Neural cell (in vitro differentiated cells): Measurements from ENCODE around the gene KRTAP4-3. TPM values are rescaled to one million over a fixed set of nuclear protein-coding genes. Genes with fewer than 3 reads are reported as not detected.

ENCODE experiments used
- H2AFZ ChIP-seq: fragments of 200-600, 300-800 bp; sonication (generic), shearing (Covaris generic); 2 replicates; pipeline ENCODE4 v1.6.0; 2014; ENCODE audit warnings: low read depth, mild to moderate bottlenecking, antibody characterized with exemption, low read length, moderate library complexity
- H3F3A ChIP-seq: fragments of 200-600 bp; shearing (Covaris generic); 2 replicates; pipeline ENCODE4 v1.6.1; 2016; ENCODE audit warnings: mild to moderate bottlenecking, moderate library complexity, mixed read lengths, antibody characterized with exemption, low read length; ENCODE audit not compliant: insufficient read depth, poor library complexity, severe bottlenecking
- H3K27ac ChIP-seq: fragments of 200-600, 300-800 bp; sonication (generic), shearing (Covaris generic); 2 replicates; pipeline ENCODE4 v1.5.1; 2014; ENCODE audit warnings: mild to moderate bottlenecking, low read length, moderate library complexity
- H3K27me3 ChIP-seq: fragments of 300-800, 200-600 bp; sonication (generic), shearing (Covaris generic); 2 replicates; pipeline ENCODE4 v1.6.0; 2014; ENCODE audit warnings: mild to moderate bottlenecking, low read depth, low read length, moderate library complexity; ENCODE audit not compliant: insufficient read depth
- H3K36me3 ChIP-seq: fragments of 300-800, 200-600 bp; sonication (generic), shearing (Covaris generic); 2 replicates; pipeline ENCODE4 v1.5.1; 2014; ENCODE audit warnings: mild to moderate bottlenecking, antibody characterized with exemption, low read length, moderate library complexity; ENCODE audit not compliant: insufficient read depth
- H3K4me2 ChIP-seq: fragments of 300-800, 200-600 bp; sonication (generic), shearing (Covaris generic); 2 replicates; pipeline ENCODE4 v1.6.0; 2014; ENCODE audit warnings: mild to moderate bottlenecking, low read length
- H3K4me3 ChIP-seq: fragments of 300-800, 200-600 bp; sonication (generic), shearing (Covaris generic); 2 replicates; pipeline ENCODE4 v1.5.1; 2014; ENCODE audit warnings: mild to moderate bottlenecking, low read length, moderate library complexity
- H3K79me2 ChIP-seq: fragments of 200-600 bp; shearing (Covaris generic); replicated peaks from 2 replicates; pipeline ENCODE4 v1.6.0; 2014; ENCODE audit warnings: mild to moderate bottlenecking, low read length, moderate library complexity; ENCODE audit not compliant: insufficient read depth
- H3K9ac ChIP-seq: fragments of 300-800, 200-600 bp; sonication (generic), shearing (Covaris generic); 2 replicates; pipeline ENCODE4 v1.6.1; 2016; ENCODE audit warnings: mild to moderate bottlenecking, low read length, mixed read lengths
- H3K9me2 ChIP-seq: fragments of 200-600 bp; shearing (Covaris generic); 2 replicates; pipeline ENCODE4 v1.6.1; 2016; ENCODE audit warnings: mild to moderate bottlenecking, low read length, mixed read lengths; ENCODE audit not compliant: insufficient read depth
- H3K9me3 ChIP-seq: fragments of 200-600, 300-800 bp; sonication (generic), shearing (Covaris generic); 2 replicates; pipeline ENCODE4 v1.6.1; 2016; ENCODE audit warnings: mild to moderate bottlenecking, mixed run types, low read length, moderate library complexity, mixed read lengths
- H4K20me1 ChIP-seq: fragments of 200-600 bp; shearing (Covaris generic); 2 replicates; pipeline ENCODE4 v1.6.1; 2016; ENCODE audit warnings: mild to moderate bottlenecking, mixed run types; ENCODE audit not compliant: insufficient read depth
- EP300 ChIP-seq: fragments of 450-650 bp; conservative IDR thresholded peaks from 2 replicates; pipeline ENCODE4 v1.6.1; 2014; ENCODE audit warnings: antibody characterized with exemption, mild to moderate bottlenecking, moderate library complexity; ENCODE audit not compliant: poor library complexity, severe bottlenecking
- EZH2 ChIP-seq: fragments of 200-600, 300-800 bp; shearing (Covaris generic), sonication (generic); IDR thresholded peaks from 2 replicates; pipeline ENCODE4 v1.6.1; 2014; ENCODE audit warnings: antibody characterized with exemption, low read length, borderline replicate concordance, mild to moderate bottlenecking; ENCODE audit not compliant: insufficient read depth, poor library complexity, severe bottlenecking
- MXI1 ChIP-seq: fragments of 450-650 bp; conservative IDR thresholded peaks from 2 replicates; pipeline ENCODE4 v1.6.1; 2014; ENCODE audit warnings: antibody characterized with exemption, mild to moderate bottlenecking; ENCODE audit not compliant: poor library complexity, severe bottlenecking
- POLR2AphosphoS5 ChIP-seq: IDR thresholded peaks from 2 replicates; pipeline ENCODE4 v1.6.1; 2012
- RAD21 ChIP-seq: fragments of 450-650 bp; conservative IDR thresholded peaks from 2 replicates; pipeline ENCODE4 v1.6.1; 2014; ENCODE audit warnings: antibody characterized with exemption, mild to moderate bottlenecking, moderate library complexity
- SMC3 ChIP-seq: fragments of 450-650 bp; conservative IDR thresholded peaks from 2 replicates; pipeline ENCODE4 v1.6.1; 2014; ENCODE audit warnings: antibody characterized with exemption, mild to moderate bottlenecking, moderate library complexity; ENCODE audit not compliant: poor library complexity
- TAF1 ChIP-seq: IDR thresholded peaks from 2 replicates; pipeline ENCODE4 v1.6.1; 2012; ENCODE audit warnings: low read depth
- polyA plus RNA-seq: library from polyadenylated mRNA; depleted of rRNA; stranded (reverse); fragments of >200 nt; gene quantifications from 2 replicates; pipeline ENCODE4 v1.2.3, GENCODE V29; 2014
- TF ChIP-seq, protein P1 (sequence below): IDR thresholded peaks from 2 replicates; pipeline ENCODE4 v1.6.1; 2012; ENCODE audit warnings: borderline replicate concordance
- TF ChIP-seq, protein P2 (sequence below): fragments of 450-650 bp; IDR thresholded peaks from 2 replicates; pipeline ENCODE4 v1.5.1; 2014; ENCODE audit warnings: antibody characterized with exemption, mild to moderate bottlenecking, moderate library complexity; ENCODE audit not compliant: poor library complexity, severe bottlenecking

KRTAP4-3 gene
- polyA plus RNA-seq, 1 donor from 2014 or later: not detected

DNA sequence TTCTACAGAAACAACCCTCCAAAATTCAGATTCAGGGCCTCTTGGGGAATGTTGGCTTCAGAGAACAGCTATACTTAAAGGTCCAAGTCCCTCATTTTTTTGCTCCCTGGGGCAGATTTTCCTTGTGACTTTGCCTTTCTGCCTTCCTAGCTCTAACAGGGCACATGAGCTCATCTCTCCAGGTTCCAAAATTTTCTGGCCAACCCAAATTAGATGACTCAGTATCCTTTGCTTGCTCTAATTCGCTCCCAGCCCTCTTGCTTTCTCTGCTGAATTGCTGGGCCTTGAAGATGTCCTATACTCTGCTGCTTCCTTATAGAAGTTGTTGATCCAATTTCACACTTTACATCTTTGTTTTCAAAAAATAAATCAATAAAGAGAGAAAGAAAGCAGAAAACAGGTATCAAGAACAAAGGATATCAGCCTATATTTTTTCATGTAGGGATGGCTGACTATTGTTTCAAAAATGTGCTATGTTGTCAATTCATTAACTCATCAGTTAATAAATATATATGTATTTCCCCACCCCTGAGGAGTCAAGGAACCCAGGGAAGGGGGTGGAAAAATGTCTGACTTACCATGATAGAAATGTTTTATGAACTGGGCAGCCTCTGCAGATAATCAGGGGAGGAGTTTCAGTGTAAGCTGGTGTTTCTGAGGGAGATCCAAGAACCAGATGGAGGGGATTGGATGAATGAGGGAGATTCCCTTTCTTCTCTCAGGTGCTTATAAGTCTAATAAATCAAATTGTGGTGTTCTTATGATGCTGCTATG, 11.0 kb upstream of the KRTAP4-3 start:
- Histone ChIP-seq H3K36me3 (no peaks in the 10 kb centered on the region), H3K4me2 (no peak overlapping the region), H3K4me3 (no peak overlapping the region), H3K27ac (no peak overlapping the region), H3K9me2 (no peaks in the 10 kb centered on the region), H3F3A (no peaks in the 10 kb centered on the region), H3K79me2 (no peaks in the 10 kb centered on the region), H3K9me3 (no peaks in the 10 kb centered on the region), H4K20me1 (no peaks in the 10 kb centered on the region), H2AFZ (no peak overlapping the region), H3K27me3 (no peaks in the 10 kb centered on the region), H3K9ac (no peak overlapping the region)
- TF ChIP-seq EP300: no peak
- no peak for TF ChIP-seq MXI1
- TF ChIP-seq, protein P1, sequence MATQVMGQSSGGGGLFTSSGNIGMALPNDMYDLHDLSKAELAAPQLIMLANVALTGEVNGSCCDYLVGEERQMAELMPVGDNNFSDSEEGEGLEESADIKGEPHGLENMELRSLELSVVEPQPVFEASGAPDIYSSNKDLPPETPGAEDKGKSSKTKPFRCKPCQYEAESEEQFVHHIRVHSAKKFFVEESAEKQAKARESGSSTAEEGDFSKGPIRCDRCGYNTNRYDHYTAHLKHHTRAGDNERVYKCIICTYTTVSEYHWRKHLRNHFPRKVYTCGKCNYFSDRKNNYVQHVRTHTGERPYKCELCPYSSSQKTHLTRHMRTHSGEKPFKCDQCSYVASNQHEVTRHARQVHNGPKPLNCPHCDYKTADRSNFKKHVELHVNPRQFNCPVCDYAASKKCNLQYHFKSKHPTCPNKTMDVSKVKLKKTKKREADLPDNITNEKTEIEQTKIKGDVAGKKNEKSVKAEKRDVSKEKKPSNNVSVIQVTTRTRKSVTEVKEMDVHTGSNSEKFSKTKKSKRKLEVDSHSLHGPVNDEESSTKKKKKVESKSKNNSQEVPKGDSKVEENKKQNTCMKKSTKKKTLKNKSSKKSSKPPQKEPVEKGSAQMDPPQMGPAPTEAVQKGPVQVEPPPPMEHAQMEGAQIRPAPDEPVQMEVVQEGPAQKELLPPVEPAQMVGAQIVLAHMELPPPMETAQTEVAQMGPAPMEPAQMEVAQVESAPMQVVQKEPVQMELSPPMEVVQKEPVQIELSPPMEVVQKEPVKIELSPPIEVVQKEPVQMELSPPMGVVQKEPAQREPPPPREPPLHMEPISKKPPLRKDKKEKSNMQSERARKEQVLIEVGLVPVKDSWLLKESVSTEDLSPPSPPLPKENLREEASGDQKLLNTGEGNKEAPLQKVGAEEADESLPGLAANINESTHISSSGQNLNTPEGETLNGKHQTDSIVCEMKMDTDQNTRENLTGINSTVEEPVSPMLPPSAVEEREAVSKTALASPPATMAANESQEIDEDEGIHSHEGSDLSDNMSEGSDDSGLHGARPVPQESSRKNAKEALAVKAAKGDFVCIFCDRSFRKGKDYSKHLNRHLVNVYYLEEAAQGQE: no peak
- no peak for TF ChIP-seq SMC3
- TF ChIP-seq EZH2: no peak
- TF ChIP-seq TAF1: no peak
- no peak for TF ChIP-seq RAD21
- TF ChIP-seq POLR2AphosphoS5: no peak
- TF ChIP-seq, protein P2, sequence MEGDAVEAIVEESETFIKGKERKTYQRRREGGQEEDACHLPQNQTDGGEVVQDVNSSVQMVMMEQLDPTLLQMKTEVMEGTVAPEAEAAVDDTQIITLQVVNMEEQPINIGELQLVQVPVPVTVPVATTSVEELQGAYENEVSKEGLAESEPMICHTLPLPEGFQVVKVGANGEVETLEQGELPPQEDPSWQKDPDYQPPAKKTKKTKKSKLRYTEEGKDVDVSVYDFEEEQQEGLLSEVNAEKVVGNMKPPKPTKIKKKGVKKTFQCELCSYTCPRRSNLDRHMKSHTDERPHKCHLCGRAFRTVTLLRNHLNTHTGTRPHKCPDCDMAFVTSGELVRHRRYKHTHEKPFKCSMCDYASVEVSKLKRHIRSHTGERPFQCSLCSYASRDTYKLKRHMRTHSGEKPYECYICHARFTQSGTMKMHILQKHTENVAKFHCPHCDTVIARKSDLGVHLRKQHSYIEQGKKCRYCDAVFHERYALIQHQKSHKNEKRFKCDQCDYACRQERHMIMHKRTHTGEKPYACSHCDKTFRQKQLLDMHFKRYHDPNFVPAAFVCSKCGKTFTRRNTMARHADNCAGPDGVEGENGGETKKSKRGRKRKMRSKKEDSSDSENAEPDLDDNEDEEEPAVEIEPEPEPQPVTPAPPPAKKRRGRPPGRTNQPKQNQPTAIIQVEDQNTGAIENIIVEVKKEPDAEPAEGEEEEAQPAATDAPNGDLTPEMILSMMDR: no peak

DNA sequence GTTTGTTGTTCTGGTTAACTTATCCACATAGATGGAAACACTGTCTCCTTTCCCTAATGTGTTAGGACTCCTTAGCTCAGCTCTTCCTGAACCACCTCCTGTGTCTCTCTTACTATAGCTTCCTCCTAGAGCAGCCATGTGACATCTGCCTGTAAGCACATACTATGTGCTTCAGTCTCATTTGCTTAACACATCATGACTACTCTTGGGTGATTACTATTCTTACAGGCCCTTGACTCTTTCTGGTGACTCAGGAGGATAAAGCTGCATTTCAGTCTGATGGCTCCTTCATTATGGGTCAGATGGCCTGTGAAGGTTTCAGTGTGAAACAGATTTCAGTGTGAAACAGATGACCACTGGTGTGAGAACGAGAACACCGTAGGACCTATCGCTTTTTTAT, 10.3 kb upstream of the KRTAP4-3 start:
- Histone ChIP-seq H3K4me2 (no peak overlapping the region), H3K27ac (no peak overlapping the region), H2AFZ (no peak overlapping the region), H3K36me3 (no peaks in the 10 kb centered on the region), H3K4me3 (no peak overlapping the region), H4K20me1 (no peaks in the 10 kb centered on the region), H3K79me2 (no peaks in the 10 kb centered on the region), H3K9me2 (no peaks in the 10 kb centered on the region), H3K9me3 (no peaks in the 10 kb centered on the region), H3F3A (no peaks in the 10 kb centered on the region), H3K9ac (no peak overlapping the region), H3K27me3 (no peaks in the 10 kb centered on the region)
- TF ChIP-seq MXI1 (no peak), RAD21 (no peak)
